Ovary (tissue), 9 donors: ENCODE data around the gene RPTOR. TPM values are rescaled to one million over a fixed set of nuclear protein-coding genes. Genes with fewer than 3 reads are reported as not detected.

ENCODE experiments used
- DNase-seq, 5 donors: peaks; one replicate each; pipeline ENCODE4 v3.0.0-alpha.2; 2019 to 2020
- H3K27ac ChIP-seq, 2 donors: fragments of 200-600 bp; one replicate each; pipeline versions ENCODE4 v1.5.1 to v1.8.0; 2019 to 2022
- H3K27me3 ChIP-seq: fragments of 200-600 bp; one replicate; pipeline ENCODE4 v1.8.0; 2022
- H3K36me3 ChIP-seq: fragments of 200-600 bp; sonication (generic); one replicate; pipeline ENCODE4 v1.5.1; 2019
- H3K4me1 ChIP-seq: one replicate; pipeline ENCODE4 v1.8.1; 2013; ENCODE audit warnings: mild to moderate bottlenecking, moderate library complexity; ENCODE audit not compliant: insufficient read depth
- H3K4me3 ChIP-seq: fragments of 200-600 bp; sonication (generic); one replicate; pipeline ENCODE4 v1.5.1; 2017
- H3K9me3 ChIP-seq, 2 donors: fragments of 200-600 bp in 1 of 2; sonication (generic) in 1 of 2; one replicate each; pipeline versions ENCODE4 v1.5.1 to v1.8.1; 2013 to 2019; ENCODE audit warnings: mild to moderate bottlenecking in 1 of 2, moderate library complexity in 1 of 2
- EP300 ChIP-seq: sonication (generic); formaldehyde crosslinking; IDR thresholded peaks from one replicate; pipeline ENCODE4 v1.6.1; 2017; ENCODE audit warnings: antibody characterized with exemption
- POLR2A ChIP-seq: fragments of 450-650 bp; IDR thresholded peaks from one replicate; pipeline ENCODE4 v1.6.1; 2017; ENCODE audit warnings: antibody characterized with exemption, mild to moderate bottlenecking, moderate library complexity
- WGBS, 3 donors: extraction: QIAGEN DNeasy Blood & Tissue Kit in 1 of 3; methylation state at CpG; one replicate each; pipeline versions ENCODE4 v1.1.5 to v1.1.7; 2013 to 2017; 5-methylcytosine and 5-hydroxymethylcytosine counted together
- intact Hi-C, 4 donors: fragments of 100-400 bp; cut with DNase I; formaldehyde crosslinking; loops; one replicate each; pipeline versions ENCODE4 v1.11.0 to v1.15.1; 2022 to 2023
- polyA plus RNA-seq, 2 donors: library from polyadenylated mRNA; stranded (reverse); fragments of 200-250 nt in 1 of 2; fragments of 350-450 nt in 1 of 2; fragmentation: Illumina TruSeq in 1 of 2; extraction: RNeasy Lipid Tissue Mini Kit (QIAGEN cat#74804) in 1 of 2; gene quantifications; one replicate each; pipeline ENCODE4 v1.2.3, GENCODE V29; 2013 to 2014
- total RNA-seq, 7 donors: library from RNA; depleted of rRNA in 2 of 7; stranded (reverse); fragments of >200 nt in 2 of 7; fragmentation: NEBNext Ultra II Directional in 3 of 7; extraction: Animal tissue kit (Norgen Biotek cat#: 25700) in 3 of 7; gene quantifications; one replicate each; pipeline versions ENCODE4 v1.1.0 to v1.2.4, GENCODE V29; 2016 to 2023
- TF ChIP-seq, protein P1 (sequence below), 3 donors: fragments of 450-650 bp in 2 of 3; fragments of 200-600 bp in 1 of 3; IDR thresholded peaks; one replicate each; pipeline versions ENCODE4 v1.5.1 to v1.8.0; 2016 to 2022; ENCODE audit warnings: antibody characterized with exemption in 3 of 3, mild to moderate bottlenecking in 1 of 3
- donor health status: DM: no; HTN: no; CAD: no; lungs with moderate emphysema.
- donor health status: DM: no; HTN: no; CAD: no.
- donor health status: Bipolar disorder and iron deficiency.
- donor health status: DM: yes; HTN: yes; CAD: no.
- donor health status: DM: no; HTN: no; CAD: no.
- donor health status: DM: yes; HTN: yes; CAD: no.

The RPTOR gene
- total and polyA plus RNA-seq, 9 donors, result 11.1 to 41.9 (median 27.9) TPM

DNA sequence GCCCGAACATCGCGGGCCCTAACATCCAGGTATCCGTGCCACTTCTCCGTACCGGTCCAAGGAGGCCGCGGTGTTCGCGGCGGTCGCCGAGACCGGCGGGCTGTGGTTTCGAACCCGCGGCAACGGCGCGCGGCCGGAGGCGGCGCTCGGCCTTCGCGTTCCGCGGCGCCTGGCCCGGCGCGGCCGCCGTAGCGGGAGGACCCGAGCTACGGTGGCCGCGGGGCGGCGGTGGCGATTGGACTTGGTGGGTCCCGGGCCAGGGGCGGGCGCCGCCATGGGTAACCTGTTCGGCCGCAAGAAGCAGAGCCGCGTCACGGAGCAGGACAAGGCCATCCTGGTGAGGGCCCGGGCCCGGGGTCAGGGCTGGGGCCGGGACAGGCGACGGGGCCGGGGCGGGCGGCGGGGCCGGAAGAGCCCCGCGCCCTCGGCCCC is 447.0 kb downstream of the RPTOR start, which contains the start of gene CHMP6:
Gene CHMP6, plus strand, starts transcription at position 197 of the 432 bp plus-strand sequence. Its CDS starts 78 bp downstream, at position 275.
- no peaks in the 10 kb centered on the region for H3K27me3 ChIP-seq
- WGBS, 3 donors, result 0 to 1% (median 0%) methylated on average over 56 to 66 of the region's 66 CpGs
- intact Hi-C loops, result loop anchor here (2.0 to 10.0 kb wide), 6 partner anchors 46 to 243 kb away; partner anchors contain the start of genes BAIAP2 (in 1 of the 4), NDUFAF8 (in 1 of the 4) and TEPSIN (in 1 of the 4)
- peak within 1 kb of the TSS; percentile 67 to 85 for H3K27ac ChIP-seq
- H3K4me3 ChIP-seq, result peak within 1 kb of the TSS; percentile 84
- no peaks in the 10 kb centered on the region for H3K36me3 ChIP-seq
- H3K4me1 ChIP-seq, result peaks cover 6% of the 10 kb centered on the region
- TF ChIP-seq, protein P1, sequence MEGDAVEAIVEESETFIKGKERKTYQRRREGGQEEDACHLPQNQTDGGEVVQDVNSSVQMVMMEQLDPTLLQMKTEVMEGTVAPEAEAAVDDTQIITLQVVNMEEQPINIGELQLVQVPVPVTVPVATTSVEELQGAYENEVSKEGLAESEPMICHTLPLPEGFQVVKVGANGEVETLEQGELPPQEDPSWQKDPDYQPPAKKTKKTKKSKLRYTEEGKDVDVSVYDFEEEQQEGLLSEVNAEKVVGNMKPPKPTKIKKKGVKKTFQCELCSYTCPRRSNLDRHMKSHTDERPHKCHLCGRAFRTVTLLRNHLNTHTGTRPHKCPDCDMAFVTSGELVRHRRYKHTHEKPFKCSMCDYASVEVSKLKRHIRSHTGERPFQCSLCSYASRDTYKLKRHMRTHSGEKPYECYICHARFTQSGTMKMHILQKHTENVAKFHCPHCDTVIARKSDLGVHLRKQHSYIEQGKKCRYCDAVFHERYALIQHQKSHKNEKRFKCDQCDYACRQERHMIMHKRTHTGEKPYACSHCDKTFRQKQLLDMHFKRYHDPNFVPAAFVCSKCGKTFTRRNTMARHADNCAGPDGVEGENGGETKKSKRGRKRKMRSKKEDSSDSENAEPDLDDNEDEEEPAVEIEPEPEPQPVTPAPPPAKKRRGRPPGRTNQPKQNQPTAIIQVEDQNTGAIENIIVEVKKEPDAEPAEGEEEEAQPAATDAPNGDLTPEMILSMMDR (IDR thresholded peaks at IDR 0.05), result peak in 2 of 3 donors; percentile 78 to 83
- TF ChIP-seq POLR2A, result no peak
- peak; percentile 71 to 88 (median 82) for DNase-seq
- no peaks in the 10 kb centered on the region for H3K9me3 ChIP-seq

DNA sequence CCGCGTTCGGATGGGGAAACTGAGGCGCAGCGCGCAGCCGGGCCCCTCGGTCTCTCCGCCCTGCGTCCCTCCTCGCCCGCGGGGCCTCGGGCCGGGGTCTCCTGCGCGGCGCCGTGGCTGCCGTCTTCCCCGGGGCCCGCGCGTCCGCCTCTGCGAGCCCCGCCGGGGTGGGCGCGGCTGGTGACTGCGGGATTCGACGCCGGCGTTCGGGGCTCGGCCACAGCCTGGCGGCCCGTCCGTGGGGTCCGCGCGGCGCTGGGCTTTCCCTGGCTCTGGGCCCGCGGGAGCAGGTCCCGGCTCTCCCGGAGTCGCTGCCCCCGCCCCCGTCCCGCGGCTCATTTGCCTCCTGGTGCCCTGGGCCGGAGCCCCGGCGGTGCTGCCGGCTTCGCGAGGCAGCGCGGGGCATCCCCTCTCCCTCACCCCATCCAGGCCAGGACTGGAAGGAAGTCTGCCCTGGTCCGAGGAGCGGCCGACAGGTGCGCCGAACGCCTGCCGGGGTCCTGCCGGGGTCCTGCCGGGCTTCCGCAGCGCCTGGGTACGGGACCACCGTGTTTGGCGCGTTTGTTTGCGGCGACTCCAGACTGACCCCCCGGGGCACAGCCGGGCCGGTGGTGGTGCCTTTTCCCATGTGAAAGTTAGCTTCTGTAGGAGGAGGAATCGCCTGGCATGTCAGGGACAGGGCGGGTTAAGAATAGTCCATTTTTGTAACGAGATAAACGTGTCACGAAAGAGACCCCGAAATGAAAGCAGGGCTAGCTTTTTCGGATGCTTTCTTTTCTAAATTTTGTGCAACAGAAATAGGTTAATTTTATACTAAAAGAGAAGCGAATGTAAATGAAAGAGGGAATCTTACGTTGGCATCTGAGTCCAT is 447.7 kb downstream of the RPTOR start:
- Histone ChIP-seq H3K4me1 (peaks cover 6% of the 10 kb centered on the region), H3K27me3 (no peaks in the 10 kb centered on the region), H3K4me3 (peak overlapping the region; percentile 84), H3K9me3 (no peaks in the 10 kb centered on the region), H3K36me3 (no peaks in the 10 kb centered on the region), H3K27ac (peak overlapping the region; percentile 67 to 85)
- WGBS, 3 donors, result 2 to 4% (median 3%) methylated on average over 47 to 90 of the region's 90 CpGs
- peak in 3 of 5 donors; percentile 13 to 55 (median 47) for DNase-seq
- TF ChIP-seq EP300 (no peak), POLR2A (no peak)
- TF ChIP-seq, protein P1 (IDR thresholded peaks at IDR 0.05), result no peak
- intact Hi-C loops, result loop anchor here (2.0 to 10.0 kb wide), 5 partner anchors 45 to 242 kb away; partner anchors contain the start of genes BAIAP2 (in 1 of the 4), NDUFAF8 (in 1 of the 4) and TEPSIN (in 1 of the 4)

DNA sequence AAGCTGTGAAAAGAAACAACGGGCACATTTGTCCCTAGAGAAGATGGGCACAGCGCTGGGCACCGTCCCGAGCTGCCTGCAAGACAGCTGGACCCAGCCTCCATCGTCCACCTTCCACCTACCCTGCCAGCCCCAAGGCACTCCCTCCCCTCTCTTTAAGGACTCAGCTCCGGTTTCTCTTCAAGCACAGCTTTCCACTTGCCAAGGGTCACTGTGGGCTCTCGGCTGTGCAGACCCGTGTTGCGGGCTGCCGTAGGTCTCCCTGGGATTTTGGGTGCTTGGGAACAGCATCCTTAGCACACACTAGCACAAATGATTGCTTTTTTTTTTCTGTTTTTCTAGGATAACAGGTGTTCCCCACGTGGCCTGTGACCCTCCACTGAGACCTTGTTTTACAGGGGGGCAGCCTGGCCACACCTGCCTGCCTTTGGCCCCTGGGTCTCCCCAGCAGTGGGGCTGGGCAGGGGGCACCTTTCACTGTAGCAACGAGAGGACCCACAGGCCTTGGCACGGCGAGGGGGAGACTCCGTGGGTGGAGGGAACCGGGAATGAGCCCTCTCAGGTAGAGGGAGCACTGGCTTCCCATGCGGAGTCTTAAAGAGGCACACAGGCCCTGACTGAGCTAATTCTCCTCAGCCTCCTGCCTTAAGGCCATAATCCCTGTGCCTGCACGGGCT is 448.4 kb downstream of the RPTOR start:
- intact Hi-C loops, result loop anchor here (2.0 to 10.0 kb wide), 5 partner anchors 44 to 242 kb away; partner anchors contain the start of genes BAIAP2 (in 1 of the 4), NDUFAF8 (in 1 of the 4) and TEPSIN (in 1 of the 4)

More for the DNA sequence above, 448.4 kb downstream of the RPTOR start:
- TF ChIP-seq, protein P1 (IDR thresholded peaks at IDR 0.05), result no peak
- TF ChIP-seq EP300, result no peak
- no peak for TF ChIP-seq POLR2A
- Histone ChIP-seq H3K27me3 (no peaks in the 10 kb centered on the region), H3K4me1 (peaks cover 6% of the 10 kb centered on the region), H3K9me3 (no peaks in the 10 kb centered on the region), H3K36me3 (no peaks in the 10 kb centered on the region), H3K27ac (no peak overlapping the region), H3K4me3 (peak overlapping the region; percentile 84)
- WGBS, 3 donors, result 41 to 49% (median 44%) methylated on average over 18 of the region's 18 CpGs
- peak in 2 of 5 donors; percentile 9 to 37 for DNase-seq
